ENCODE results near the gene FSTL4. TPM values are rescaled to one million over a fixed set of nuclear protein-coding genes. Genes with fewer than 3 reads are reported as not detected.

The FSTL4 gene
- total RNA-seq, 2 donors from 2014 or later: 4.4 to 5.5 TPM

GRCh38 chr5:133222979-133223378 is 389.4 kb downstream of the FSTL4 start:
- H3K36me3 ChIP-seq (ENCODE audit: control insufficient read depth, insufficient read depth, low read length): no peaks in the 10 kb centered on the region
- H3K4me1 ChIP-seq (ENCODE audit: control insufficient read depth, insufficient read depth, low read length): no peaks in the 10 kb centered on the region
- DNase-seq: no peak
- Mint-ChIP-seq H3K9me3 (no peaks in the 10 kb centered on the region), H3K4me3 (no peak overlapping the region), H3K4me1 (peaks cover 6% of the 10 kb centered on the region), H3K36me3 (ENCODE audit: low read depth) (no peaks in the 10 kb centered on the region), H3K27ac (no peak overlapping the region), H3K27me3 (ENCODE audit: insufficient read depth) (no peaks in the 10 kb centered on the region)
- WGBS, 2 experiments (ENCODE audit: insufficient coverage in 1 of 2, insufficient read length in 1 of 2): 75 to 81% methylated on average over 8 of the region's 8 CpGs
- H3K4me3 ChIP-seq (ENCODE audit: low read length): no peak overlapping the region
- H3K27me3 ChIP-seq (ENCODE audit: control insufficient read depth, insufficient read depth, low read length, poor library complexity, severe bottlenecking): no peaks in the 10 kb centered on the region
- no peak for TF ChIP-seq CTCF (conservative IDR thresholded peaks at IDR 0.05)
- H3K27ac ChIP-seq (ENCODE audit: low read depth, low read length): peak overlapping the region; percentile 46
- H3K9ac ChIP-seq (ENCODE audit: extremely low read depth, low read length, poor library complexity, severe bottlenecking): no peak overlapping the region
- no peaks in the 10 kb centered on the region for H3K9me3 ChIP-seq (ENCODE audit: control insufficient read depth, low read length)

GRCh38 chr5:133222521-133222920 is 389.8 kb downstream of the FSTL4 start:
- DNase-seq: no peak
- H3K9ac ChIP-seq (ENCODE audit: extremely low read depth, low read length, poor library complexity, severe bottlenecking): no peak overlapping the region
- H3K36me3 ChIP-seq (ENCODE audit: control insufficient read depth, insufficient read depth, low read length): no peaks in the 10 kb centered on the region
- no peaks in the 10 kb centered on the region for H3K9me3 ChIP-seq (ENCODE audit: control insufficient read depth, low read length)
- H3K4me1 ChIP-seq (ENCODE audit: control insufficient read depth, insufficient read depth, low read length): no peaks in the 10 kb centered on the region
- Mint-ChIP-seq H3K36me3 (ENCODE audit: low read depth) (no peaks in the 10 kb centered on the region), H3K27ac (no peak overlapping the region), H3K4me3 (no peak overlapping the region), H3K9me3 (no peaks in the 10 kb centered on the region), H3K27me3 (ENCODE audit: insufficient read depth) (no peaks in the 10 kb centered on the region), H3K4me1 (peaks cover 6% of the 10 kb centered on the region)
- peak overlapping the region; percentile 46 for H3K27ac ChIP-seq (ENCODE audit: low read depth, low read length)
- H3K27me3 ChIP-seq (ENCODE audit: control insufficient read depth, insufficient read depth, low read length, poor library complexity, severe bottlenecking): no peaks in the 10 kb centered on the region
- H3K4me3 ChIP-seq (ENCODE audit: low read length): no peak overlapping the region
- no peak for TF ChIP-seq CTCF (conservative IDR thresholded peaks at IDR 0.05)
- WGBS, 2 experiments (ENCODE audit: insufficient coverage in 1 of 2, insufficient read length in 1 of 2): 89 to 92% methylated on average over 2 to 4 of the region's 4 CpGs

GRCh38 chr5:133222040-133222439 is 390.3 kb downstream of the FSTL4 start:
- Histone ChIP-seq H3K4me1 (ENCODE audit: control insufficient read depth, insufficient read depth, low read length) (no peaks in the 10 kb centered on the region), H3K27ac (ENCODE audit: low read depth, low read length) (no peak overlapping the region), H3K36me3 (ENCODE audit: control insufficient read depth, insufficient read depth, low read length) (no peaks in the 10 kb centered on the region), H3K9ac (ENCODE audit: extremely low read depth, low read length, poor library complexity, severe bottlenecking) (no peak overlapping the region), H3K9me3 (ENCODE audit: control insufficient read depth, low read length) (no peaks in the 10 kb centered on the region), H3K27me3 (ENCODE audit: control insufficient read depth, insufficient read depth, low read length, poor library complexity, severe bottlenecking) (no peaks in the 10 kb centered on the region), H3K4me3 (ENCODE audit: low read length) (no peak overlapping the region)
- peak; percentile 40 for DNase-seq
- TF ChIP-seq CTCF (conservative IDR thresholded peaks at IDR 0.05): no peak
- H3K36me3 Mint-ChIP-seq (ENCODE audit: low read depth): no peaks in the 10 kb centered on the region
- H3K4me3 Mint-ChIP-seq: no peak overlapping the region
- H3K27me3 Mint-ChIP-seq (ENCODE audit: insufficient read depth): no peaks in the 10 kb centered on the region
- H3K27ac Mint-ChIP-seq: no peak overlapping the region
- H3K4me1 Mint-ChIP-seq: peaks cover 6% of the 10 kb centered on the region
- 91% methylated on average over 4 to 6 of the region's 6 CpGs for WGBS, 2 experiments (ENCODE audit: insufficient coverage in 1 of 2, insufficient read length in 1 of 2)
- no peaks in the 10 kb centered on the region for H3K9me3 Mint-ChIP-seq
